ENCODE measurements around the gene HMGCLL1.

HMGCLL1 gene

DNA sequence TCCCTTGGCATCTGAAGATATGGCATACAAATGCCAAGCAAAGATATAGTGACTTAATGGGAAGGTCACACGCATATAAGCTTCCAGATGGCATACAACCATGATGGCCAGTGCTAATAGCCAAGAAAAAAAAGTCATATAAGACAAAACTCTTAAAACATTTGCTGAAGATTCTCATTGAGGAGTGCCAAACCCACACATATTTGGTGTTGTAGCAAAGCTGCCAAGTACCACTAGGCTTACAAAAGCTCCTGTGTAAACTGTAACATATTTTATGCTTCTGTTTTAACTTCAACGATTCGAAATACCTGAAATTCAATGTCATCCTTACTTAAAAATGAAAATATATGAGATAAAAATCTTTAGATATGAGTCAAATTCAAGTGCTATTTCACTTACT, 123.0 kb downstream of the HMGCLL1 start:
- DNase-seq, result no peak
- intact Hi-C loops (cut with DNase I), result no loop called here

- no peak for DNase-seq
- intact Hi-C loops (cut with DNase I), result no loop called here
Measured at GRCh38 chr6:55450005-55450404, 129.0 kb downstream of the HMGCLL1 start.

DNA sequence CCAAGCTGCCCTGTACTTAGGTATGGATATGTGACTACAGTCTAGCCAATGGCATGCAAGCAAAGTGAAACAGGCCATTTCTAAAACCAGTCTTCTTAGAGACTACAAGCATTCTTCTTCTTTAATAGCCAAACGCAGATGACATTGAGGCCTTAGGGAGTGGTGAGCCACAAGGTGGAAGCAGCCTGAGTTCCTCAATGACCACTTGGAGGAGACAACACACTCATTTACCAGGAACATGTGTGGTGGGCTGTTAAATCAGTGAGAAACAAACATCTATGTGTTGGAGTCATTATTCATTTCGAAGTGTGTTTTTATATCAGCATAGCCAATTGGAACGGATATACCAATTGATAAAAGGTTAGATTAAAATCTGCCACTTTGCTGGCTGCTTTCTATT, 129.8 kb downstream of the HMGCLL1 start:
- no peak for DNase-seq
- intact Hi-C loops (cut with DNase I), result no loop called here

DNA sequence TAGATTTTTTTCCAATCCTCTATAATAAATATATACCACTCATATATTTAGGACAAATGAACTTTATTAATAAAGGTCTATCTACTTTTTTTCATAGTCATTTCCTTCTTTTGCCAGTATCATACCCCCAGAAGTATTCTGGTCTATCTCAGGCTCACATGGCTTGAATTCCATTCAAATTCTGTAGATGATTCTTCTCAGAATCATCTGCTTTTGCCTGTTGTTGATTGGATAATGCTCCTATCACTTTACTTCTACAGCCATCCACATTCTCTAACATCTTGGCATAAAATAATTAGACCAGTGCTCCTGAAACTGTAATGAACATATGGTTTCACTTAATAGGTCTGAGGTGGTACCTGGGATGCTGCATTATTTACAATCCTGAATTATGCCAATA, 130.5 kb downstream of the HMGCLL1 start:
- no peak for DNase-seq
- intact Hi-C loops (cut with DNase I), result no loop called here

DNA sequence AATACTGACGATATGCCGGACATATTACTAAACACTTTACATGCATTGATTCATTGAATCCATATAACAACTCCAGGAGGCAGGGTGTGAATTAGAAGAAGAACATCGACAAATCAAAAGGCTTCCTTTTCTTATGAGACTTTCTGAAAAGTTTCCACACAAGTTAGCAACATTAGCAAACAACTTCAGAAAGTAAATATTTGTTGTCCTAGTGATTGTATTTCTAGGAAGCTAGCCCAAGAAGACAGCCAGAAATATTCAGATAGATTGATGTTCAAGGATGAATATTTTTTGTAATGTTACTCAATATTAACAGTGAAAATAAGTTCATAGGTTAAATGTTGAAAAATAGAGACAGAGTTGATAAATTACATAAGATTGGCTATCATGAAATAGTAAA, 131.1 kb downstream of the HMGCLL1 start:
- intact Hi-C loops (cut with DNase I), result no loop called here

DNA sequence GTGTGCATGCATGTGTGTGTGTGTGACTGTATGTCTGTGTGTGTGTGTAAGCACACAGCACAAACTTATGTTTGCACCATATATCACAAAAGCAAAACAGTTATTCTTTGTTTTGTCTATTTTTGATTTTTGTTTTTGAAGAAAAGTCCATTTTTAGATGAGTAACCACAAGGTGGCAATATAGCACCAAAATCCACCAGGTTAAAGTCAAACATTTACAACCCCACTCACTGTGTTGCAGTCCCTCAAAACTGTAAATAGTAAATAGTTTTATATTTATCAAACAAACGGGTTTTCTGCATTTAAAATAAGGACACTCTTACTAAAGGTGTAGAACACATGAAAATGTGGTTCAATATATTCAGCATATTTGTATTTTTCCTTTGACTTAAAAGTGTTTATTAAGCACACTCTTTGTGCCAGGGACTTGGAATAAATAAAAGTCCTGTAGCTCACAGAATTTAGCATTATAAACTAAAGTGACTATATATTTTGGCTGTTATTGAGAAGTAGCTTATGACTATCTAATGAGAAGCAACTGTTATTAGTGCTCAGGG, 133.3 kb downstream of the HMGCLL1 start:
- intact Hi-C loops (cut with DNase I), result no loop called here
- peak in 3 of 42 donors; percentile 1 to 20 (median 4) for DNase-seq

More for the DNA sequence above, 131.1 kb downstream of the HMGCLL1 start:
- no peak for DNase-seq

- no peak for DNase-seq
- intact Hi-C loops (cut with DNase I), result no loop called here
Measured at GRCh38 chr6:55443238-55444134, 135.5 kb downstream of the HMGCLL1 start.

- intact Hi-C loops (cut with DNase I), result no loop called here
- no peak for DNase-seq
Measured at GRCh38 chr6:55438203-55438602, 140.8 kb downstream of the HMGCLL1 start.

- DNase-seq, result no peak
- intact Hi-C loops (cut with DNase I), result no loop called here
Measured at GRCh38 chr6:55437141-55437540, 141.9 kb downstream of the HMGCLL1 start.

DNA sequence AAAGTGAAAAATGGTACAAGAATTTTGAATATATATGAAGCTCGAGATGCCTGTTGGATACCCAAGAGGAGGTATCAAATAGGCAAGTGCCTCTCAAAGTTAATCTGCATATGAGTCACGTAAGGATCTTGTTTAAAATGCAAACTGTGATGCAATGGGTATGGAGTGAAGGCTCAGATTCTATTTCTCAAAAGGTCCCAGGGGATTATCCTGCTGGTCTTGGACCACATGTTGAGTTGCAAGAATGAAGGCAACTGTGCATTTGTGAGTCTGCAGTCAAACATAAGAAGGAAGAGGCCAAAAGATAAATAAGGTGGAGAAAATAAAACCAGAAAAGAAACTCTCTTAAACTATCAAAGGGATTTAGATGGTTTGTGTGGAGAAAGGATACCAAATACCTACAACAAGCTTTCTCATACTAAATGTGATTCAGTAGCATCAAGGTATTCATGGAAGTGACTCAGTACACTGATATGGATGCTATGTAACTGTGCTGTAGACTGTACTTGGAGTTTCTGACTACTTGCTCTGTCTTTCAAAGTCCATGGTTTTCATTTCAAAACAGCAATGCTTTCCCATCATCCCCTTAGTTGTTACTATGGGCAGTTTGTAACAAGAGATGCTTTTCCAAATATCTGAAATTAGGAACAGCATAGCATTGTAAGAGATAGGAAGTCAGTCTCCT, 145.4 kb downstream of the HMGCLL1 start:
- DNase-seq, result no peak
- intact Hi-C loops (cut with DNase I), result no loop called here

GRCh38 chr6:55423933-55424332, 155.1 kb downstream of the HMGCLL1 start:
- intact Hi-C loops (cut with DNase I), result no loop called here

DNA sequence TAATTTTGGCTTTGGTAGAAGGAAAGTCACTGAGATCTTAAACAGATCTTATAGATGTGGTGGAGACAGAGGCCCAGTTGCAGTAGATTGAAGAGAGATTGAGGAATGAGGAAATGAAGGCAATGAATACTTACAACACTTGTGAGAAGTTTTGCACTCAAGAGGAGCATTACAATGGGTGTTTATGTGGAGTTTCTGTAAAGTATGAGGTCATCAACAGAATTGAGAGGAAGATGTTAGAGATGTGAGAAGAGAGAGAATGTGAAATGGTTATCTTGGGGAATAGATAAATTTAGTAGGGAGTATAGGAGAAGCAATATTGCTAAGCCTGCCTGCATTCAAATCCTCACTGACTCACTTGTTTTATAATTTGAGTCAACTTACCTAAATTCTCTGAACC, 168.3 kb downstream of the HMGCLL1 start:
- intact Hi-C loops (cut with DNase I), result no loop called here
- no peak for DNase-seq

More at GRCh38 chr6:55423933-55424332, 155.1 kb downstream of the HMGCLL1 start:
- no peak for DNase-seq

GRCh38 chr6:55405474-55406235, 173.3 kb downstream of the HMGCLL1 start:
- no peak for DNase-seq
- intact Hi-C loops (cut with DNase I), result no loop called here

- no peak for DNase-seq
- intact Hi-C loops (cut with DNase I), result no loop called here
Measured at GRCh38 chr6:55399351-55399750, 179.6 kb downstream of the HMGCLL1 start.

GRCh38 chr6:55397986-55398385, 181.0 kb downstream of the HMGCLL1 start:
- intact Hi-C loops (cut with DNase I), result no loop called here
- DNase-seq, result no peak

- intact Hi-C loops (cut with DNase I), result no loop called here
- DNase-seq, result no peak
Measured at GRCh38 chr6:55395871-55396270, 183.1 kb downstream of the HMGCLL1 start.

GRCh38 chr6:55388211-55388610, 190.8 kb downstream of the HMGCLL1 start:
- intact Hi-C loops (cut with DNase I), result no loop called here
- DNase-seq, result no peak

Measured in head of caudate nucleus (tissue), 42 donors.